Tongue (tissue), 2 donors: ENCODE data around the gene MTMR3. TPM values are rescaled to one million over a fixed set of nuclear protein-coding genes. Genes with fewer than 3 reads are reported as not detected.

Experiments
- DNase-seq: peaks from one replicate; pipeline ENCODE4 v3.0.0-alpha.2; 2015
- total RNA-seq: library from RNA; depleted of rRNA; stranded (reverse); fragments of >200 nt; gene quantifications from one replicate; pipeline ENCODE4 v1.2.3, GENCODE V29; 2014

MTMR3 gene
- total RNA-seq, 1 donor from 2014 or later, result 68.2 TPM

DNA sequence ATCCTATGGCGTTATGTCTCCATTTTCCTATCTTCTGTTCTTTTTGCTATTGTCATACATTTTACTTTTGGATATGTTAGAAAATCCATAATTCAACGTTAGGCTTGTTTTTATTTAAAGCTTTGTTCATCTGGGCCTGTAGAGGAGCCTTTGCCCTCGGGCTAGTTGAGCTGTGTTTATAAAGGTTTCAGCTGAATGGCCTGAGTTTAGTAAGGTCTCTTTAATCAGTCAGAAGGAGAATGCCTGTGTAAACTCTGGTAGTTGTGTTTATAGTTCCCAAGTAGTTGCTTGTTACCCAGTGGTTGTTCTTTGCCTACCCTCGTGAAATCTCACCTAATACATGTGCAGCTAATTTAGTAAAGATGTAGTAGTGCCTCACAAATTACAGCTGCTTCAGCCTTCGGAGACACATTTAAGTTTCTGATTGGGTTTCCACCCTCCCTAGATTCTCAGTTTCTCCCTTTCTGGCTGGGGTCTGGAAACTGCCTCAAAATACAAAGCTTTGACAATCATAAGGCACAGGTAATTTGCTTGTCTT is 33.1 kb downstream of the MTMR3 start:
- peak; percentile 11 for DNase-seq

DNA sequence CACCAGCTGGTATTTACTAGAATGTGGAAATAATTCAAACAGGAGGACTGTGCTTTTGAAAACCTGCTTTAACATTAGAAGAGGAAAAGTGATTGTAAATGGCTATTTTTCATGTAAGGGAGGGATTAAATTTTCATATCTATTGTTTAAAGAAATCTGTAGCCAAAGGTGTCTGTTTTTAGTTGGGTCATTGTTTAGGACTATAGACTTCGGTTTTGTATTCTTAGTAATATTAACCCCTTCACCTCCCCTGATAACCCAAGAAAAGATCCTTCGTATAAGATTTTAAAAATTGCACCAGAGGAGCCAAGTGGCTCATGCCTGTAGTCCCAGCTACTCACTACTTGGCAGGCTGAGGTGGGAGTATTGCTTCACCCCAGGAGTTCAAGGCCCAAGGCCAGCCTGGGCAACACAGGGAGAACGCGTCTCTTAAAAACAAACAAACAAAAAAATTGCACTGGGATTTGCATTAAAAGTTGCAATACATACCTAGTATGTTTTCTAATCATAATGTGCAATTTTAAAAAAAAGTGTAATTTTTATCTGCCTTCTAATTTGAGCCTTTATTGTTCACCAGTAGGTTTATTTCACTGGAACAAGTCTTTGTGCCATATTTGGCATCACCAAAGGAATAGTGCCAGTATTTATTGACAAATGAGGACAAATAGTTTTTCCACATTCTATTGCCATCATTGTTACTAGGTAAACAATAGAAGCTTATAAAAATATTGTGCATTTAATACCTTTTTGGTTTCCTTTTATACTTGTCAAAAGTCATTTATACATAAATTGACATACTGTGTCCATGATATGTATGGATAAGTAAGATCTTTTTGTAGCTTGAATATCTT is 34.3 kb downstream of the MTMR3 start:
- DNase-seq, result no peak

DNA sequence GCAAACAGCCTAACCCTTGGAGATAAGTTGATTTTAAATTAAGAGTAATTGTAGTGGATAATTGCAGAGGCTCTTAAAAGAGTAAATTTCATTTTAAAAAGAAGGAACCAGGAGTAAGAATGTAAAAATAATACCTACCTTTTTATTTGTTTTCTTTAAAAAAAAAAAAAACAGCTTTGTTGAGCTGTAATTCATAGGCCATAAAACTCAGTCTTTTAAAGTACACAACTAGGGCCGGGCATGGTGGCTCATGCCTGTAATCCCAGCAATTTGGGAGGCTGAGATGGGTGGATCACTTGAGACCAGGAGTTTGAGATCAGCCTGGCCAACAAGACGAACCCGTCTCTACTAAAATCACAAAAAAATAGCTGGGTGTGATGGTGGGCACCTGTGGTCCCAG is 42.4 kb downstream of the MTMR3 start:
- DNase-seq, result no peak

DNA sequence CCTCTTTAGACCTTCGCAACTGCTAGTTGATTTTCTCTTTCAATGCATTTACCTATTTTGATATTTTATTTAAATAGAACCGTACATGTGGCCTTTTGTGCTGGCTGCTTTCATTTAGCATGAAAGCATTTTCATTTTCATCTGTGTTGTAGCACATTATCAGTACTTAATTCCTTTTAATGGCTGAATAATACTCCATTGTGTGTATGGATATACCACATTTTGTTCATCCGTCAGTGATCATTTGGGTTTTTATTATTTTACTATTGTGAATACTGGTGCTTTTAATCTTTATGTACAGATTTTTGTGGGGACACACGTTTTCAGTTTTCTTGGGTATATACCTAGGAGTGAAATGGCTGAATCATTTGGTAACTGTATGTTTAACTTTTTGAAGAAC is 43.1 kb downstream of the MTMR3 start:
- no peak for DNase-seq

DNA sequence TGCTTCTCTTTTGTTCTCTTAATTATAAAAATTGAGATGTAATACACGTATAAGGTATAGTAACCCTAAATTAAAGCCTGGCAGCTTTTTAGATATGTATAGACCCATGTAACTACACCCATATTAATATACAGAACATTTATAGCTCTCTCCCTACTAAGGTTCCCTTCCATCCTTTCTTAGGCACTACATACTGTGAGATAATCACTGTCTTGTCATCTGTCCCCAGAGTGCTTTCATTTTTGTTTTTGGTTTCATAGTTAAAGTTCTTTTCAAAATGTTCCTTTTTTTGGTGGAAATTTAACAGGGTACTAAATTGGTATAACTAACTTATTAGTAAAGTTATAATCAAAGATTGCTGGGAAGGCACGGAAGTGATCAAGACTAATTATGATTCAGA is 49.2 kb downstream of the MTMR3 start:
- no peak for DNase-seq

DNA sequence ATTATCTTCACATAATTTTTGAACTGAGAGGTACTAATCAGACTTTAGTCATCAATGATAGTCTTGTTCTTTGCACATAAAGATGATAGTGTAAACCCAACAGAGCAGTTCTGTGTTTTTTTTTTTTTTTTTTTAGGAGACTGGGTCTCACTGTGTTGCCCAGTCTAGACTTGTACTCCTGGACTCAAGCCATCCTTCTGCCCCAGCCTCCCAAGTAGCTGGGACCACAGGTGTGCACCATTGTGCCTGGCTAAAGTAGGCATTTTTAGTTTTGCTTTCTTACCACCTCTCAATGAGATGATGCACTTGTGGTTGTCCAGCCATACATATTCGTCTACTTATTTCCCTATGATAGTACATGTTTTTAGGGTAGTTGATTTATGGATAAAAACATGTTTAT is 50.6 kb downstream of the MTMR3 start:
- DNase-seq, result no peak

DNA sequence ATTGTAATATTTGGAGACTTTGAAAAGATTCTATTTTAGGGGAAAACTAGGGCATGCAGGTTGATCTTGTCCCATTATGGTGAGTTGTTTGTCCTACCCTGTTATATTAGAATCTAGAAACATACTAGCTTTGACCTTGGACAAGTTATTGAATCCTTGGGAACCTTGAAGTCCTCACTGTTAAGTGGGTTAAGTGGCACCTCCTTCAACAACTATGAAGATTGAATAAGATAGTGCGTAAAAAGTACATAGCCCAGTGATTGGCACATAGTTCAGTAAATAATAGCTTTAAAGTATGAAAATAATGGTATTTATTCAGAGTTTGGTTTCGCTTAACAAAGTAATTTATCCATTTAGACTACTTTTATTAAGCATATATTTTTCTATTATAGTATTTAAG is 51.6 kb downstream of the MTMR3 start:
- DNase-seq, result no peak

DNA sequence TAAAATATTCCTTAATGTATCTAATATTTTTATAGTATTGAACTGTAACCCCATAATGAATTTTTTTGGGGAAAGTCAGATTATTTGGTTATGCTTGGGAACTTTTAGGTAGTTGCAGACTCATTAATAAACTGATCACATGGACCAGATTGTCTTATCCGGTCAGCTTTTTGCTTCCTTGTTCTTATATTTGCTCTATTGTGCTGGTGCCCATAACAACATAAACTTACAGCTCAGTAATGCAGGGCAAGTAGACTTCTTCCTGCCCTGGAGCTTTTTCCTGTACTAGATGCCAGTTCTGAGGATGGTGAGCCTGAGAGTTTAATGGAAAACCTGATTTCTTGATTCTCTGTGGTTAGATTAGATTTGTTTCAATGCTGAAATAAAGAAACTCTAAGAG is 53.2 kb downstream of the MTMR3 start:
- DNase-seq, result no peak

DNA sequence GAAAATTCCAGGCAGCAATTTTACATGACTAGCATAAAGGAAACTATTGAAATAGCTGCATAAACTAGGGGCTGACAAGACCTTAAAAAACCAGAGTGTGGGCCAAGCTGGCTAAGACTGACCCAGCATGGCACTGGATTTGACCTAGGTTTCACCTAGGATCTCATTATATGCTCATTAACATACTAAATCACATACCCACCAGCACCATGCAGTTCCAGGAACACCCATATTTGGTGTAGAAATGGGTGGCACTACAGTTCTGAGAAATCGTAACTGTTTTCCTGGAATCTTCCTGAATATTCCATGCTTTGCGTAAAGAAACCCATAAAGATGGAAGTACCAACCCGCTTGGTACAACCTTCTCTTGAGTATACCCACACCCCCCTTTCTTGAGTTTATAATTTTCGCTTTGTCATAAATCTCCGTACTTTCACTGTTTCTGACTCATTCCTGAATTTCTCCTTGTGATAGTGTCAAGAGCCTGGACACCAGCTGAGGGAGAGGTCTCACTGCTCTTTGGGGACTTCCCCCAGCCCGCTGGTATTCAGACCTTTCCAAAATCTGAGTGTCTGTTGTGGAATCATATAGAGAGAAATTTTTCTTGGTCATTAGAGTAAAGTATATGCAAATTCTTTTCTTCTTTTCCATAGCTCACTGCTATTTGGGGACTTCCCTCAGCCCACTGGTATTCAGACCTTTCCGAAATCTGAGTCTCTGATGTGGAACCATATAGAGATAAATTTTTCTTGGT is 55.1 kb downstream of the MTMR3 start:
- DNase-seq, result no peak

DNA sequence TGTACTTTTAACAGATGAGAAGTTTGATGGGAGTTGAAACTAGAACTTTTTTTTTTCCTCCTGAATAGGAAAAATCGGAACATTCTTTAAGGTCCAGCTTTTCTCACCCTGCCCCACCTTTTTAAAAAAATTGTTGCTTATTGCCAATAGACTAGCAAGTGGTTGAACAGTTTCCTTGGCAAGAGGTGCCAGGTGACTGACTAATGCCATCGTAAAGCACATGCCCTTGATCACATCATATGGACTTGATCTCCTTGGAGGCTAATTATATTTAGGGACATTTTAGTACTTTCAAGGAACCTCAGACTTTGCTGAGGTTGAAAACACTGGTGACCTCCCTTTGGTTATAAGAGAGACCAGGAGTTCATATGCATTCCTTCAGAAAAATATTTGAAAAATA is 57.6 kb downstream of the MTMR3 start:
- DNase-seq, result no peak

DNA sequence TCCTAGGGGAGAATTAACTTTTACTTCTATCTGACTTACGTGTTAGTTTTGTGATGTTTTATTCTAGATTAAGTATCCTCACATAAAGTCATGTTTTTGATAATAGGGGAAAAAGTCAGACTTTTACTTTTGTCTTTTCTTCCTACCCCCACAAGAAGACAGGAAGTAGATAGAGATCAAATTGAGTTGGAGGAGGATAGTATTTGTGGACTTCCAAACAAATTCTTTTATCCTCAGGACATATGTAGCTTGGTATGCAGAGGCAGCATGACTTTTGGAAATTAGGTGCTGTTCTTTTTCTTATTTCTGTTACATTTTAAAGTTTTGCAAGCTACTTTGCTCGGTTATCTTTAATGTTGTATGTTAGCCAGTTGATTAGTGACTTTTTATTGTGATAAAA is 61.4 kb downstream of the MTMR3 start:
- DNase-seq, result no peak

DNA sequence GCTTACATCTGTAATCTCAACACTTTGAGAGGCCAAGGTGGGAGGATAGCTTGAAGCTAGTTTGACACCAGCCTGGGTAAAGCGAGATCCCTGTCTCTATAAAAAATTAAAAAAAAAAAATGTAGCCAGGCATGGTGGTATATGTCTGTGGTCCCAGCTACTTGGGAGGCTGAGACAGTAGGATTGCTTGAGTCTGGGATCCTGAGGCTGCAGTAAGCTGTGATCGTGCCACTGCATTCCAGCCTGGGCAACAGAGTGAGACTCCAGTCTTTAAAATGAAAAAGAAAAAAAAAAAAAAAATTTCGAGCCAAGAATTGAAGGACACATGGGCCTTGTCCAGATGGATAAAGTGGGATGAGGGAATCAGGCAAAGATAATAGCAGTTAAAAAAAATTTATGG is 62.5 kb downstream of the MTMR3 start:
- no peak for DNase-seq

DNA sequence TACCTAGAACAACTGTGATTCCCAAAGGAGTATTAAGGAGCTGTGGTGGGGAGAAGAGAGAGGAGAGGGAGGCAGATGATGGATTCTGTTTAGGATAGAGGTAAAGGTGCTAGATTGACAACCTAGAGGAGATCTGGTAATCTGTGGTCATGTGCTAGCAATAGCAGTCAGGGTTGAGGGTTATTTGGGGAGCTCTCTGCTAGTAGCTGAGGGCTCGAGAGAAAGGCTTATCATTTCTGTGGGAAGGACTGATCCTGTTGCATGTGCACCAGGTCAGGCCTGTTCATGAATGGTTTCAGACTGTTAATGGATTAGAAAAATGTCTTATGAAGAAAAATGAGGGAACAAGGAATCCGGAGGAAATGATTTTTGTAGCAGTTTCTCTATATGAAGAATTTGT is 63.2 kb downstream of the MTMR3 start:
- no peak for DNase-seq

DNA sequence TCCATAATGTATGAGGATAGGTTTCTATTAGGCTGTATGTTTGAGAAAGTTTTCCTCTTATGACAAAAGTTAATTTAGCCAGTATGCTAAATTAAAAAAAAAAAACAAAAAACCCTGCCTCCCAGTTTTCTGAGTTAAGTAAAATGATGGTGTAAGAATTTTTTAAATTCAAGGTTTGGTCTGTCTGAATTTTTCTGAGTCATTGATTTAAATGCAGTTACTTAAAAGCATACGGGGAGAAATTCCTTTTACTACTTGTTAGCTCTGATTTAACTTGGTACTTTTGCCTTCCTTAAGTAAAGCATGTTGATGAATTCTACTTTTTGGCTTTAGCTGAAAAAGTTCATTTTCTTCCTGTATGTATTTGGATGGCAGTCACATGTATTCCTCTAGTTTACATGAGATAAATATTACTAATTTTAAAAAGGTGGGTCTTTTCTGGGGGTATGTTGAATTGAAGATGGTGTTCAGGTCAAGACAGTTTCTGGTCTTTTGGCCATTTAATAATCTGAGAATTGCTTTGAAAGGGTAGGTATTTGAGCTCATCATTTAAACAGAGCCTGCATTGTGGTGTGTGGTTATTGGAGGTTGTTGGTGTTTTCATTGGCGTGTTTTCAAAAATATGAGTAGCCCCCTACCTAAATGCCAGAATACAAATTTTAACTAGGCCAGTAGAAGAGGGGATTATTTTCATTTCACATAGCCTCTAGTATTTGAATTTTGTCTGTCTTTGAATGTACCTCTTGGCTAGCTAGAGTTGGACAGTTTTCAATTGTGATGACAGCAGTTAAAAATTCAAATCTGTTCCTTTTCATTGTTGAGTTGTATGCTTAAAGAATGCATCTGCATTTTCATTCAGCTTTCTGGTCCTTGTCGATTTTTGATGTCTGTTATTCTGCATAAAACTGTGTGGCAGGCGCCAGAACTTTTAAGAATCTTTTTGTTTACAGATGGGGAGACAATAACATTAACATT is 64.7 kb downstream of the MTMR3 start:
- DNase-seq, result peak; percentile 66

DNA sequence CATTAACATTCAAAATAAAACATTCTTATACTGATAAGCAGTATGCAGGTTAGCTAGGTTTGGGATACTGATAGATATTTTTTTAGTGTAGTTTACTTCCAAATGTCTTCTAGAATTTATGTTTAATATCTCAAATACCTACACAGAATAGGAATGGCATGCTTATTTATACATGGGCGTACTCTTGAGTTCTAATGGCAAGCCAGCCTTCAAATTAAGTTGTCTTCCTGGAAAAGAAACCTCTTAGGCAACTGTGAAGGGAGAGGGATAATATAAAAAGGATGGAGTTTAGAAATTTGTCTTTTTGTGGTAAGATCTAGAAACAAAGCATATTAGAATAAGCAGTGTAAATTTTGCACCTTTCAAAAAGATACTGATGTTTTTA is 65.4 kb downstream of the MTMR3 start:
- no peak for DNase-seq

DNA sequence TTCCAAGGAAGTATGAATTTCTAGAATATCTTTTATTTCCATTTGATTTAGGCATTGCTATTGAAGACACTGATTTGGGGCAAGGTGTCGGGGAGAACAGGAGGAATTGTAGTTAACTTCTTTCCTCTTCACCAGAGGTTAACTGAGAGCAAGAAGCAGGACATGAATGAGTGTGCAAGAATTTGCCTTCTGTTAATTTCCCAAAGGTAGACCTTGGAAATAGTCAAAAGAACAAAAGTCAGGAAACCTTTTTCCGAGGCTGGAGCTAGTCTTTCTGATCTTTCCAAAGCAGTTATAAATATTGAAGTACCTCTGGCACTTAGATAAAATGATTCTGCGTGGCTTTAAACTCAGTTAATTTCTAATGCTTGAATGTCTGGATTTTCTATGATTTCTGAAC is 66.9 kb downstream of the MTMR3 start:
- DNase-seq, result no peak

DNA sequence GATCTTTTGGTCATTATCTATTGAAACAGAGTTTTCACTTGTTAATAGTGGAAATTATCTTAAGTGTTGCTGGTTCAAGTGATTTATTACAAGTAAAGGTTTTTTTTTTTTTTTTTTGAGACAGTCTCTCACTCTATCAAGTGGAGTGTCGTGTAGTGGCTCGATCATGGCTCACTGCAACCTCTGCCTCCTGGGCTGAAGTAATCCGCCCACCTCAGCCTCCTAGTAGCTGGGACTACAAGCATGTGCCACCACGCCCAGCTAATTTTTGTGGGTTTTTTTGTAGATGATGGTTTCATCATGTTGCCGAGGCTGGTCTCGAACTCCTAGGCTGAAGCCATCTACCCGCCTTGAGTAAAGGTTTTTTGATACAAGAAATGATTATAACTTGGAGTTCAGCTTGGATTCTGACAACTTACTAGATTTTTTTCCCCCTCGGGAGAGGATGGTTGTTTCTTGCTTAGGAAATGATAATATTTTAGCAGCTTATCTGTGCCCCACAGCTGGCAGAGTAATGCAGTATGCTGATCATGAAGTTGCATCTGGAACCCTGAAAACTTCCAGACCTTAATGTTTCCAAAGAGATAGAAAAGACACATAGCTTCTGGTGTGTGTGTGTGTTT is 68.9 kb downstream of the MTMR3 start:
- DNase-seq, result no peak

DNA sequence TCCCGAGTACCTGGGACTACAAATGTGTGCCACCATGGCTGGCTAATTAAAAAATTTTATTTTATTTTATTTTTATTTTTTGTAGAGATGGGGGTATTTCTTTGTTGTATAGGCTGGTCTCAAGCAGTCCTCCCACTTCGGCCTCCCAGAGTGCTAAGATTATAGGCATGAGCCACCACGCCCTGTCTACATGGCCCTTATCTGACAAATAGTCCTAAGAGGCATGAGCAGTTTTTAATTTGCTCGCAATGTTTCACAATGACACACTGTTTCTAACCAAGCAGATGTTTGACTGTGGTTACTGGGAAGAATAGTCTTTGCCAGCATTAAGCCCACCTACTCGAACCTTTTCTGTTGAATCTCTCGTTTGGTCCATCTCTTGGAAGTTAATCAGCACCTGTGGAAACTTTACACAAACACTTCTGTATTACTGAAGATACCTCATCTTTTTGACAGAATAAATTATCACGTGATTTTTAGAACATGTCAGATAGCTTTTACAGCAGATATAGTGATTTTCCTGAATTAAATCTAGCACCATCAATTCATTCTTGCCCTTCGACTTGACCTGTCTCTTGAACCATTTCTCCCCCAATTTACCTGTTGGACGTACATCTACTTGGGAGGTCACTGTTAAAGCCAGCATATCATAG is 71.4 kb downstream of the MTMR3 start:
- DNase-seq, result no peak

DNA sequence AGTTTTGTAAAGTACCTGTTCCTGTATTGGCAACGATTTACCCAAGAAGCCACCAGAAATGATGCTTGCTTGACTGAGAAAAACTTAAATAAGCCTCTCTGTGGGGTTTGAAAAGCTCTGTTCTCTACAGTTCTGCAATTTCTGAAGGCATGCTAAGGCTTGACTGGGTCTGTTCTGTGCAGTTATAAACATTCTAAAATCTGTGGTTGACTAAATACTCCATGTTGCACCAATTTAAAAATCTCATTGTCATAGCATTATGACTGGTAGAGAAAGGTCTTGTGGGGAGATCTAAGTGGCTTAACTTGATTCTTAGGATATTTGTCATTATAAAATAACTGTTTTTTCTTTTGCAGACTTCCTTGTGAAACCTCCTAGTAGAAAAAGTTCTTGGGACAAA is 73.7 kb downstream of the MTMR3 start:
- no peak for DNase-seq

DNA sequence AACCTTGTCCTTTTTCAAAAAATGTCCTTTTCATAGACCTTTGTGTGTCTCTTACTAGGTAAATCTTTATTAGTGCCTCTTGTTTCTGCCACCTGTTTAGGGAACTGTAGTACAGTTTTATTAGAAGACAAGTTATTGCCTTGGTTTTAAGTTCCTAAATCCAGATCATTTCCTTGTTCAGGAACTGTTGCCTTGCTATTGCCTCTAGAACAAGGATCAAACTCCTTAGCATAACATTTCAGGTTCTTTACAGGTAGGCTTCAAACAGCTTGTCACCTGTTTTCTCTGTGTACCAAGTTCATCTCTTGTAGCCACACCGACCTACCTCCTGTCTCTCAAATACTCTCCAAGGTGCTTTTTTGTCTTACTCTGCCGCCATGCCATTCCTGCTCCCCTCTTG is 75.2 kb downstream of the MTMR3 start:
- DNase-seq, result no peak

DNA sequence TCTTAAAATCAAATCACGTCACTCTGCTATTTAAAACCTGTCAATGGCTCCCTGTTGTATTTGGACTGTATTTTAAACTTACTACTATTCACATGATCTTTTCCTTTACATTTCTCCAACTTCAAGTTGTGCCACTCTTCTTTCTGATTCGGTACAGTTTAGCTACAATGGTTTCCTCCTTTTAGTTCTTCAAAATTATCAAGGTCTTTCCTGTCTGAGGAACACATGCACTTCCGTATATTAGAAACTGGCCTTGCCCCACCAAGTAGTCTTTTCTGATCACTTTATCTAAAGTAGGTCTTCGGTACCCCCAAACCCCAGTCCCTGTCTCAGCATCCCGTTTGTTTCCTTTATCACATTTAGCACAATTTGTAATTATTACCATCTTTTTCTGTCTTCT is 81.8 kb downstream of the MTMR3 start:
- no peak for DNase-seq
